HepG2 (cell line): Measurements from ENCODE around the gene TMEM80. TPM values are rescaled to one million over a fixed set of nuclear protein-coding genes. Genes with fewer than 3 reads are reported as not detected.

Experiments used
- BCL6 ChIP-seq: IDR thresholded peaks from 2 replicates; pipeline ENCODE4 v1.6.1; 2016; ENCODE audit warnings: missing genetic modification reagents, missing compliant biosample characterization
- BORCS8-MEF2B ChIP-seq: sonication (generic); formaldehyde crosslinking; IDR thresholded peaks from 2 replicates; pipeline ENCODE4 v1.8.0; 2022; ENCODE audit warnings: mild to moderate bottlenecking, missing genetic modification reagents
- FOSL2 ChIP-seq: sonication (generic); formaldehyde crosslinking; IDR thresholded peaks from 2 replicates; pipeline ENCODE4 v1.4.0; 2020; ENCODE audit warnings: missing genetic modification reagents
- FOXJ3 ChIP-seq: sonication (generic); formaldehyde crosslinking; IDR thresholded peaks from 2 replicates; pipeline ENCODE4 v1.4.0; 2020; ENCODE audit warnings: missing genetic modification reagents, mild to moderate bottlenecking, borderline replicate concordance
- GATAD2A ChIP-seq: IDR thresholded peaks from 2 replicates; pipeline ENCODE4 v1.6.1; 2016
- HMG20A ChIP-seq: IDR thresholded peaks from 2 replicates; pipeline ENCODE4 v1.6.1; 2016; ENCODE audit warnings: borderline replicate concordance
- HNF4A ChIP-seq: sonication (generic); formaldehyde crosslinking; IDR thresholded peaks from 2 replicates; pipeline ENCODE4 v1.4.0; 2020; ENCODE audit warnings: missing genetic modification reagents
- NCOR1 ChIP-seq: fragments of 200-600 bp; sonication (generic); IDR thresholded peaks from 2 replicates; pipeline ENCODE4 v1.7.0; 2017; ENCODE audit warnings: antibody characterized with exemption, low read length, borderline replicate concordance
- RBFOX2 ChIP-seq: fragments of 200-400 bp; formaldehyde crosslinking; IDR thresholded peaks from 2 replicates; pipeline ENCODE4 v1.6.1; 2017; ENCODE audit warnings: low read depth, mild to moderate bottlenecking, low read length
- REPIN1 ChIP-seq: sonication (generic); formaldehyde crosslinking; IDR thresholded peaks from 2 replicates; pipeline ENCODE4 v1.8.0; 2022; ENCODE audit warnings: missing genetic modification reagents, low read depth, mild to moderate bottlenecking, borderline replicate concordance
- SALL1 ChIP-seq: sonication (generic); formaldehyde crosslinking; IDR thresholded peaks from 2 replicates; pipeline ENCODE4 v1.8.0; 2022; ENCODE audit warnings: mild to moderate bottlenecking, missing genetic modification reagents
- SIN3B ChIP-seq: fragments of 150-350 bp; IDR thresholded peaks from 2 replicates; pipeline ENCODE4 v1.6.1; 2014; ENCODE audit warnings: low read length
- ZNF501 ChIP-seq: sonication (generic); formaldehyde crosslinking; IDR thresholded peaks from 2 replicates; pipeline ENCODE4 v1.5.1; 2020; ENCODE audit warnings: mild to moderate bottlenecking, moderate library complexity, missing genetic modification reagents
- polyA plus RNA-seq, 8 experiments: library from polyadenylated mRNA; depleted of rRNA in 3 of 8; stranded (reverse) in 7 of 8; unstranded in 1 of 8; fragments of >200 nt; fragmentation: Illumina TruSeq in 4 of 8; extraction: Trizol in 4 of 8; gene quantifications; 2 replicates each; pipeline versions ENCODE4 v1.2.1 to v1.2.3, GENCODE V29; 2011 to 2016; ENCODE audit warnings: low read depth in 4 of 8, missing spikeins in 1 of 8, mixed read lengths in 1 of 8; ENCODE audit not compliant: insufficient read depth in 1 of 8
- total RNA-seq, 5 experiments: library from RNA; depleted of rRNA; stranded (reverse); fragments of >200 nt; fragmentation: Illumina TruSeq; extraction: Trizol; gene quantifications; 2 replicates each; pipeline ENCODE4 v1.2.3, GENCODE V29; 2016; ENCODE audit warnings: low read depth in 1 of 5
- TF ChIP-seq, protein P1 (sequence below), 2 experiments: sonication (generic) in 1 of 2; formaldehyde crosslinking in 1 of 2; IDR thresholded peaks; 2 replicates each; pipeline versions ENCODE4 v1.6.1 to v1.9.0; 2014 to 2022; ENCODE audit warnings: antibody characterized with exemption in 1 of 2, borderline replicate concordance in 1 of 2, inconsistent platforms in 1 of 2, low read depth in 1 of 2, missing genetic modification reagents in 1 of 2
- TF ChIP-seq, protein P2 (sequence below): sonication (generic); formaldehyde crosslinking; IDR thresholded peaks from 2 replicates; pipeline ENCODE4 v1.4.0; 2020; ENCODE audit warnings: low read depth, missing genetic modification reagents

Gene TMEM80
- total and polyA plus RNA-seq, 2 of the 13 experiments (the other 11 are each of a cell fraction or from before 2014, with no cell fraction given) = 5.6 to 17.1 TPM

DNA sequence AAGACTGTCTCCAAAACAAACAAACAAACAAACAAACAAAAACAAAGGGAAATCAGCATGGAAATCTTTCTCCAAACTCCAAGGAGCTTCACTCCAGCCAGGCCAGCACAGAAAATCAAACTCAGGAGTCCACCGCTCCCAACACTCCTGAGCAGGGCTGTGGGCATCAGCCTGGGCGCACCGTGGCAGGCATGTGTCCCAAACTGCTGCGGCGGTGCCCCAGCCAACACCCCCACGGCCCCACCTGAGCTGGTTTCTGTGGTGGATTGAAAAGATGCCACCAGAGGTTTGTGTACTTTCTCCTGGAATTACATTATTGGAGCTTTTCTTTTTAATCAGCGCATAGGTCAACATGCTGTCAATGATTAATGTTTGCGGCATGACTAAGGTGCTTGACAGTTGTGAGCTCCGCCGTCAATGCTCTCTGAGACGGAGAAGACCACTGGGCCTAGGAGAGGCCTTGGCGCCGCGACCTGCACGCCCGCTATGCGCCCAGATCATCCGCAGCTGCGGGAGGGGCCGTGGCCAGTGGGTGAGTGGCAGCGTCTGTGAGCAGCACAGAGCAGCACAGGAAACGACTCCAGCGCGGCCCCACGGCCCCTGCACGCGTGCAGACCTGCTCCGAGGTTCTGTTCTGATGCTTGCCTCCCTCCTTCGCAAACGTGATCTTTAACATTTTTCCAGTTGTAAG lies 40.4 kb upstream of the TMEM80 start (continued):
- TF ChIP-seq RBFOX2 (peak; percentile 51; the same call in 1 of the 2 replicates), SALL1 (CRISPR knock-in tag) (peak; percentile 49), ZNF501 (CRISPR knock-in tag) (peak; percentile 20; the same call in 1 of the 2 replicates), REPIN1 (CRISPR knock-in tag) (no peak), GATAD2A (CRISPR knock-in tag) (peak; percentile 74; the same call in 1 of the 2 replicates), HMG20A (CRISPR knock-in tag) (0 out of 2 replicates have a peak, but pooled peaks have one; percentile 17), SIN3B (no peak), HNF4A (CRISPR knock-in tag) (peak; percentile 46), BORCS8-MEF2B (0 out of 2 replicates have a peak, but pooled peaks have one; percentile 34), BCL6 (CRISPR knock-in tag) (0 out of 2 replicates have a peak, but pooled peaks have one; percentile 14), FOSL2 (CRISPR knock-in tag) (peak; percentile 74), NCOR1 (peak; percentile 48; the same call in 1 of the 2 replicates), FOXJ3 (CRISPR knock-in tag) (peak; percentile 14; the same call in 1 of the 2 replicates)
- TF ChIP-seq, protein P1, sequence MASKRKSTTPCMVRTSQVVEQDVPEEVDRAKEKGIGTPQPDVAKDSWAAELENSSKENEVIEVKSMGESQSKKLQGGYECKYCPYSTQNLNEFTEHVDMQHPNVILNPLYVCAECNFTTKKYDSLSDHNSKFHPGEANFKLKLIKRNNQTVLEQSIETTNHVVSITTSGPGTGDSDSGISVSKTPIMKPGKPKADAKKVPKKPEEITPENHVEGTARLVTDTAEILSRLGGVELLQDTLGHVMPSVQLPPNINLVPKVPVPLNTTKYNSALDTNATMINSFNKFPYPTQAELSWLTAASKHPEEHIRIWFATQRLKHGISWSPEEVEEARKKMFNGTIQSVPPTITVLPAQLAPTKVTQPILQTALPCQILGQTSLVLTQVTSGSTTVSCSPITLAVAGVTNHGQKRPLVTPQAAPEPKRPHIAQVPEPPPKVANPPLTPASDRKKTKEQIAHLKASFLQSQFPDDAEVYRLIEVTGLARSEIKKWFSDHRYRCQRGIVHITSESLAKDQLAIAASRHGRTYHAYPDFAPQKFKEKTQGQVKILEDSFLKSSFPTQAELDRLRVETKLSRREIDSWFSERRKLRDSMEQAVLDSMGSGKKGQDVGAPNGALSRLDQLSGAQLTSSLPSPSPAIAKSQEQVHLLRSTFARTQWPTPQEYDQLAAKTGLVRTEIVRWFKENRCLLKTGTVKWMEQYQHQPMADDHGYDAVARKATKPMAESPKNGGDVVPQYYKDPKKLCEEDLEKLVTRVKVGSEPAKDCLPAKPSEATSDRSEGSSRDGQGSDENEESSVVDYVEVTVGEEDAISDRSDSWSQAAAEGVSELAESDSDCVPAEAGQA (IDR thresholded peaks at IDR 0.05; ENCODE audit: low read depth) = no peak
- TF ChIP-seq, protein P1 (CRISPR knock-in tag; IDR thresholded peaks at IDR 0.05; ENCODE audit: borderline replicate concordance) = no peak
- TF ChIP-seq, protein P2, sequence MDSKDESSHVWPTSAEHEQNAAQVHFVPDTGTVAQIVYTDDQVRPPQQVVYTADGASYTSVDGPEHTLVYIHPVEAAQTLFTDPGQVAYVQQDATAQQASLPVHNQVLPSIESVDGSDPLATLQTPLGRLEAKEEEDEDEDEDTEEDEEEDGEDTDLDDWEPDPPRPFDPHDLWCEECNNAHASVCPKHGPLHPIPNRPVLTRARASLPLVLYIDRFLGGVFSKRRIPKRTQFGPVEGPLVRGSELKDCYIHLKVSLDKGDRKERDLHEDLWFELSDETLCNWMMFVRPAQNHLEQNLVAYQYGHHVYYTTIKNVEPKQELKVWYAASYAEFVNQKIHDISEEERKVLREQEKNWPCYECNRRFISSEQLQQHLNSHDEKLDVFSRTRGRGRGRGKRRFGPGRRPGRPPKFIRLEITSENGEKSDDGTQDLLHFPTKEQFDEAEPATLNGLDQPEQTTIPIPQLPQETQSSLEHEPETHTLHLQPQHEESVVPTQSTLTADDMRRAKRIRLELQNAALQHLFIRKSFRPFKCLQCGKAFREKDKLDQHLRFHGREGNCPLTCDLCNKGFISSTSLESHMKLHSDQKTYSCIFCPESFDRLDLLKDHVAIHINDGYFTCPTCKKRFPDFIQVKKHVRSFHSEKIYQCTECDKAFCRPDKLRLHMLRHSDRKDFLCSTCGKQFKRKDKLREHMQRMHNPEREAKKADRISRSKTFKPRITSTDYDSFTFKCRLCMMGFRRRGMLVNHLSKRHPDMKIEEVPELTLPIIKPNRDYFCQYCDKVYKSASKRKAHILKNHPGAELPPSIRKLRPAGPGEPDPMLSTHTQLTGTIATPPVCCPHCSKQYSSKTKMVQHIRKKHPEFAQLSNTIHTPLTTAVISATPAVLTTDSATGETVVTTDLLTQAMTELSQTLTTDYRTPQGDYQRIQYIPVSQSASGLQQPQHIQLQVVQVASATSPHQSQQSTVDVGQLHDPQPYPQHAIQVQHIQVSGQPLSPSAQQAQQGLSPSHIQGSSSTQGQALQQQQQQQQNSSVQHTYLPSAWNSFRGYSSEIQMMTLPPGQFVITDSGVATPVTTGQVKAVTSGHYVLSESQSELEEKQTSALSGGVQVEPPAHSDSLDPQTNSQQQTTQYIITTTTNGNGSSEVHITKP (CRISPR knock-in tag) = peak; percentile 51; the same call in 1 of the 2 replicates
